HepG2 (cell line): ENCODE measurements around the gene PCIF1. TPM values are rescaled to one million over a fixed set of nuclear protein-coding genes. Genes with fewer than 3 reads are reported as not detected.

Experiments
- ATAC-seq: fragments of 200-7000 bp; cut with Tn5 transposase; 3 replicates; pipeline ENCODE4 v1.9.1; 2020; ENCODE audit warnings: mild to moderate bottlenecking, moderate library complexity
- BruUV-seq: library from RNA; stranded (reverse); fragments of 400-500 nt; replicated peaks from 2 replicates; lab custom pipeline; 2021; lab: Mats Ljungman, UMichigan
- CTCF ChIA-PET: fragments of 300-600 bp; formaldehyde crosslinking; extraction: SDS; loops from one replicate; lab custom pipeline; 2021; ENCODE audit warnings: low total read pairs, inconsistent platforms, low intra/inter-chr PET ratio; lab: Yijun Ruan, JAX
- POLR2A ChIA-PET: fragments of 350-600 bp; sonication (Branson Sonifier 250); formaldehyde crosslinking; loops from one replicate; lab custom pipeline; 2020; ENCODE audit warnings: antibody characterized with exemption, inconsistent platforms; lab: Yijun Ruan, JAX
- DNase-seq: peaks from one replicate; pipeline ENCODE4 v3.0.0-alpha.2; 2015; ENCODE audit warnings: low spot score
- FAIRE-seq: peaks from 3 replicates; lab custom pipeline; 2011; peaks lifted over from hg19 to GRCh38; lab: Jason Lieb, UNC
- H2AFZ ChIP-seq: one replicate; pipeline ENCODE4 v1.6.1; 2011; ENCODE audit warnings: low read length, inconsistent platforms
- H3K27ac ChIP-seq: fragments of 300-600 bp; 3 replicates; pipeline ENCODE4 v1.8.0; 2011; ENCODE audit warnings: mixed run types, mild to moderate bottlenecking, mixed read lengths, low read length, inconsistent platforms; ENCODE audit not compliant: insufficient read depth; ENCODE audit errors: extremely low read length
- H3K27me3 ChIP-seq, 2 experiments: fragments of 200-600 bp in 1 of 2; 2 replicates in 1 of 2; 3 replicates in 1 of 2; pipeline versions ENCODE4 v1.6.0 to v1.8.0; 2011; ENCODE audit warnings: low read length in 2 of 2, mild to moderate bottlenecking in 2 of 2, moderate library complexity in 2 of 2, inconsistent platforms in 1 of 2; ENCODE audit not compliant: insufficient read depth in 2 of 2, control insufficient read depth in 1 of 2
- H3K36me3 ChIP-seq, 2 experiments: fragments of 200-600 bp in 1 of 2; replicated peaks in 1 of 2; 2 replicates in 1 of 2; 3 replicates in 1 of 2; pipeline versions ENCODE4 v1.5.1 to v1.8.0; 2011; ENCODE audit warnings: low read length in 2 of 2, inconsistent platforms in 1 of 2; ENCODE audit not compliant: insufficient read depth in 2 of 2, control insufficient read depth in 1 of 2
- H3K4me1 ChIP-seq: 2 replicates; pipeline ENCODE4 v1.5.1; 2012; ENCODE audit warnings: low read length, inconsistent platforms; ENCODE audit not compliant: insufficient read depth
- H3K4me2 ChIP-seq: 2 replicates; pipeline ENCODE4 v1.6.0; 2011; ENCODE audit warnings: low read depth, low read length, inconsistent platforms
- H3K4me3 ChIP-seq, 3 experiments: fragments of 200-600 bp in 1 of 3; sonication (generic), shearing (Covaris generic) in 1 of 3; replicated peaks in 1 of 3; 2 replicates each; pipeline ENCODE4 v1.5.1; 2011 to 2016; ENCODE audit warnings: low read length in 3 of 3, inconsistent platforms in 2 of 3, low read depth in 2 of 3, mild to moderate bottlenecking in 2 of 3, control low read depth in 1 of 3, mixed read lengths in 1 of 3; ENCODE audit not compliant: insufficient read depth in 1 of 3
- H3K79me2 ChIP-seq: one replicate; pipeline ENCODE4 v1.6.1; 2011; ENCODE audit warnings: low read length, inconsistent platforms; ENCODE audit not compliant: insufficient read depth
- H3K9ac ChIP-seq: 2 replicates; pipeline ENCODE4 v1.6.0; 2011; ENCODE audit warnings: mild to moderate bottlenecking, low read depth, low read length, inconsistent platforms; ENCODE audit not compliant: insufficient read depth
- H3K9me3 ChIP-seq: 2 replicates; pipeline ENCODE4 v1.5.1; 2012; ENCODE audit warnings: mild to moderate bottlenecking, low read length
- H4K20me1 ChIP-seq: 2 replicates; pipeline ENCODE4 v1.6.0; 2011; ENCODE audit warnings: inconsistent platforms, mild to moderate bottlenecking, low read length, moderate library complexity; ENCODE audit not compliant: insufficient read depth
- ATM ChIP-seq: fragments of 450-650 bp; IDR thresholded peaks from 2 replicates; pipeline ENCODE4 v1.7.1; 2017; ENCODE audit warnings: mild to moderate bottlenecking, borderline replicate concordance
- ELF3 ChIP-seq: IDR thresholded peaks from 2 replicates; pipeline ENCODE4 v1.6.1; 2016; ENCODE audit warnings: missing genetic modification reagents, missing compliant biosample characterization
- FOXP1 ChIP-seq, 2 experiments: fragments of 450-650 bp in 1 of 2; IDR thresholded peaks; 2 replicates each; pipeline ENCODE4 v1.6.1; 2017 to 2018; ENCODE audit warnings: antibody characterized with exemption in 1 of 2
- HNRNPLL ChIP-seq: fragments of 200-400 bp; formaldehyde crosslinking; IDR thresholded peaks from 2 replicates; pipeline ENCODE4 v1.6.1; 2017; ENCODE audit warnings: mild to moderate bottlenecking, low read depth, low read length; ENCODE audit not compliant: poor library complexity, severe bottlenecking
- KDM4B ChIP-seq: sonication (generic); formaldehyde crosslinking; IDR thresholded peaks from 2 replicates; pipeline ENCODE4 v1.4.0; 2020; ENCODE audit warnings: missing genetic modification reagents
- MED8 ChIP-seq: sonication (generic); formaldehyde crosslinking; IDR thresholded peaks from 2 replicates; pipeline ENCODE4 v1.8.1; 2023; ENCODE audit warnings: mild to moderate bottlenecking, missing genetic modification reagents; ENCODE audit not compliant: insufficient replicate concordance
- POGZ ChIP-seq: sonication (generic); formaldehyde crosslinking; IDR thresholded peaks from 2 replicates; pipeline ENCODE4 v1.4.0; 2020; ENCODE audit warnings: mild to moderate bottlenecking, missing genetic modification reagents
- SRSF4 ChIP-seq: fragments of 200-400 bp; formaldehyde crosslinking; IDR thresholded peaks from one replicate; pipeline ENCODE4 v1.6.1; 2018; ENCODE audit warnings: mild to moderate bottlenecking, low read depth, low read length, moderate library complexity; ENCODE audit not compliant: poor library complexity, severe bottlenecking
- ZNF121 ChIP-seq: sonication (generic); formaldehyde crosslinking; IDR thresholded peaks from 2 replicates; pipeline ENCODE4 v1.5.0; 2020; ENCODE audit warnings: mild to moderate bottlenecking, missing genetic modification reagents
- ZNF282 ChIP-seq: fragments of 450-650 bp; IDR thresholded peaks from 2 replicates; pipeline ENCODE4 v1.6.1; 2018; ENCODE audit not compliant: partially characterized antibody
- ZSCAN21 ChIP-seq: sonication (generic); formaldehyde crosslinking; IDR thresholded peaks from 2 replicates; pipeline ENCODE4 v1.8.0; 2022; ENCODE audit warnings: mild to moderate bottlenecking, missing genetic modification reagents, moderate library complexity, borderline replicate concordance
- WGBS: methylation state at CpG from one replicate; pipeline ENCODE4 v1.1.6; 2017; ENCODE audit warnings: low lambda C conversion rate; 5-methylcytosine and 5-hydroxymethylcytosine counted together
- in situ Hi-C: cut with HindIII; loops from 2 replicates; pipeline ENCODE4 v1.10.0; 2017; ENCODE audit warnings: low pct_unique_long_range_greater_than_20kb; ENCODE audit not compliant: extremely low pct_ligation_motif_present
- intact Hi-C: fragments of 100-400 bp; cut with micrococcal nuclease; formaldehyde crosslinking; loops from one replicate; pipeline ENCODE4 v1.10.0; 2022; ENCODE audit not compliant: unreplicated experiment
- polyA plus RNA-seq, 8 experiments: library from polyadenylated mRNA; depleted of rRNA in 3 of 8; stranded (reverse) in 7 of 8; unstranded in 1 of 8; fragments of >200 nt; fragmentation: Illumina TruSeq in 4 of 8; extraction: Trizol in 4 of 8; gene quantifications; 2 replicates each; pipeline versions ENCODE4 v1.2.1 to v1.2.3, GENCODE V29; 2011 to 2016; ENCODE audit warnings: low read depth in 4 of 8, missing spikeins in 1 of 8, mixed read lengths in 1 of 8; ENCODE audit not compliant: insufficient read depth in 1 of 8
- total RNA-seq, 5 experiments: library from RNA; depleted of rRNA; stranded (reverse); fragments of >200 nt; fragmentation: Illumina TruSeq; extraction: Trizol; gene quantifications; 2 replicates each; pipeline ENCODE4 v1.2.3, GENCODE V29; 2016; ENCODE audit warnings: low read depth in 1 of 5
- TF ChIP-seq, protein P1 (sequence below): sonication (generic); formaldehyde crosslinking; IDR thresholded peaks from 2 replicates; pipeline ENCODE4 v1.5.0; 2020; ENCODE audit warnings: missing genetic modification reagents, mild to moderate bottlenecking, borderline replicate concordance
- TF ChIP-seq, protein P2 (sequence below): sonication (generic); formaldehyde crosslinking; IDR thresholded peaks from 2 replicates; pipeline ENCODE4 v1.8.1; 2023; ENCODE audit warnings: mild to moderate bottlenecking, missing genetic modification reagents

PCIF1 gene
- total and polyA plus RNA-seq, 2 of the 13 experiments (the other 11 are each of a cell fraction or from before 2014, with no cell fraction given): 20.9 to 24.4 TPM

DNA sequence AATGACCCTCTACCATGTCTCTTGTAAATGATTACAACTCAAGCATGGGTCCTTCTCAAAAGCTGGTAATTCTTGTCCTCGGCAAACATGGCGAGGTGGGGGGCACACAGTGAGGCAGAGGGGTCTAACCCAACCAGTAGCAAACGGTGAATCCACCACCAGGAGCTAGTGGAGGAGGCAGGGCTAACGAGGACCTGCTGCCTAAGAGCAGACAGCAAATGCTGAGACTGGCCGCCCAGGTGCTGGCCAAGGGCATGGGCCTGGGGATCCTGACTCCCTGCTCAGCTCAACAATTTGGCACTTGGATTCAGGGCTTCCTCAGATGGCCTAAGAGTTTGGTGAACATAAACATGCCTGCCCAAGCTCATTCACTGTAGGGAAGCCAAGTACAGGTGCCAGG, 18.4 kb downstream of the PCIF1 start:
- no peaks in the 10 kb centered on the region for H3K79me2 ChIP-seq
- TF ChIP-seq POGZ: no peak
- TF ChIP-seq SRSF4: no peak
- TF ChIP-seq KDM4B (CRISPR knock-in tag): no peak
- TF ChIP-seq ZNF121 (CRISPR knock-in tag): no peak
- no peak for TF ChIP-seq ZNF282
- TF ChIP-seq, protein P1, sequence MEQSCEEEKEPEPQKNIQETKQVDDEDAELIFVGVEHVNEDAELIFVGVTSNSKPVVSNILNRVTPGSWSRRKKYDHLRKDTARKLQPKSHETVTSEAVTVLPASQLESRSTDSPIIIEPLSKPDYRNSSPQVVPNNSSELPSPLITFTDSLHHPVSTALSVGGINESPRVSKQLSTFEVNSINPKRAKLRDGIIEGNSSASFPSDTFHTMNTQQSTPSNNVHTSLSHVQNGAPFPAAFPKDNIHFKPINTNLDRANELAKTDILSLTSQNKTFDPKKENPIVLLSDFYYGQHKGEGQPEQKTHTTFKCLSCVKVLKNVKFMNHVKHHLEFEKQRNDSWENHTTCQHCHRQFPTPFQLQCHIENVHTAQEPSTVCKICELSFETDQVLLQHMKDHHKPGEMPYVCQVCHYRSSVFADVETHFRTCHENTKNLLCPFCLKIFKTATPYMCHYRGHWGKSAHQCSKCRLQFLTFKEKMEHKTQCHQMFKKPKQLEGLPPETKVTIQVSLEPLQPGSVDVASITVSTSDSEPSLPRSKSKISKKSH: no peak
- TF ChIP-seq, protein P2, sequence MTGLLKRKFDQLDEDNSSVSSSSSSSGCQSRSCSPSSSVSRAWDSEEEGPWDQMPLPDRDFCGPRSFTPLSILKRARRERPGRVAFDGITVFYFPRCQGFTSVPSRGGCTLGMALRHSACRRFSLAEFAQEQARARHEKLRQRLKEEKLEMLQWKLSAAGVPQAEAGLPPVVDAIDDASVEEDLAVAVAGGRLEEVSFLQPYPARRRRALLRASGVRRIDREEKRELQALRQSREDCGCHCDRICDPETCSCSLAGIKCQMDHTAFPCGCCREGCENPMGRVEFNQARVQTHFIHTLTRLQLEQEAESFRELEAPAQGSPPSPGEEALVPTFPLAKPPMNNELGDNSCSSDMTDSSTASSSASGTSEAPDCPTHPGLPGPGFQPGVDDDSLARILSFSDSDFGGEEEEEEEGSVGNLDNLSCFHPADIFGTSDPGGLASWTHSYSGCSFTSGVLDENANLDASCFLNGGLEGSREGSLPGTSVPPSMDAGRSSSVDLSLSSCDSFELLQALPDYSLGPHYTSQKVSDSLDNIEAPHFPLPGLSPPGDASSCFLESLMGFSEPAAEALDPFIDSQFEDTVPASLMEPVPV (CRISPR knock-in tag): no peak
- TF ChIP-seq ELF3 (CRISPR knock-in tag): no peak
- TF ChIP-seq MED8 (CRISPR knock-in tag): no peak
- TF ChIP-seq HNRNPLL: no peak
- no peak for TF ChIP-seq FOXP1 (IDR thresholded peaks at IDR 0.05)
- no peak for TF ChIP-seq FOXP1 (CRISPR knock-in tag; IDR thresholded peaks at IDR 0.05)
- TF ChIP-seq ZSCAN21 (CRISPR knock-in tag): no peak
- no peak for TF ChIP-seq ATM
- TF ChIP-seq, all 625 proteins: peak for 0
- CTCF ChIA-PET: no interaction called here
- 95% methylated on average over 5 of the region's 5 CpGs for WGBS
- Histone ChIP-seq H3K27me3 (no peaks in the 10 kb centered on the region), H3K9ac (no peak overlapping the region), H2AFZ (no peak overlapping the region), H3K9me3 (no peaks in the 10 kb centered on the region), H3K4me3 (no peak overlapping the region), H3K27ac (no peak overlapping the region), H3K36me3 (peaks cover 38 to 62% of the 10 kb centered on the region in 2 experiments), H3K4me1 (peaks cover 10% of the 10 kb centered on the region; the same call in 1 of the 2 replicates), H3K4me2 (no peak overlapping the region), H4K20me1 (no peaks in the 10 kb centered on the region)
- ATAC-seq: no peak
- in situ Hi-C loops (no loop called here), intact Hi-C loops (no loop called here)
- BruUV-seq: no TSS peak
- POLR2A ChIA-PET: interaction anchor here (1.3 to 2.0 kb wide), 3 partner anchors 18 to 43 kb away, joined by 3 to 5 read pairs (median 4); no protein-coding TSS in a partner anchor
- FAIRE-seq: no peak
- no peak for DNase-seq
